BJ (cell line): Measurements from ENCODE around the gene GTF2H1. TPM values are rescaled to one million over a fixed set of nuclear protein-coding genes. Genes with fewer than 3 reads are reported as not detected.

Experiments
- CTCF ChIA-PET: fragments of 350-600 bp; formaldehyde crosslinking; extraction: SDS; loops from one replicate; lab custom pipeline; 2021; ENCODE audit warnings: antibody characterized with exemption, inconsistent platforms; lab: Yijun Ruan, JAX
- POLR2A ChIA-PET: fragments of 300-600 bp; sonication (Branson Sonifier 250); formaldehyde crosslinking; extraction: SDS; loops from one replicate; lab custom pipeline; 2021; ENCODE audit warnings: antibody characterized with exemption; lab: Charles Lee
- DNase-seq: peaks from one replicate; pipeline ENCODE4 v3.0.0-alpha.2; 2011; ENCODE audit warnings: low read depth
- H3K27me3 ChIP-seq: 2 replicates; pipeline ENCODE4 v1.6.0; 2011; ENCODE audit warnings: low read length; ENCODE audit not compliant: control insufficient read depth, insufficient read depth
- H3K36me3 ChIP-seq: 2 replicates; pipeline ENCODE4 v1.5.1; 2011; ENCODE audit warnings: low read length; ENCODE audit not compliant: control insufficient read depth, insufficient read depth
- H3K4me3 ChIP-seq: 2 replicates; pipeline ENCODE4 v1.5.1; 2011; ENCODE audit warnings: low read depth, mild to moderate bottlenecking, control low read depth, low read length
- polyA plus RNA-seq: library from polyadenylated mRNA; depleted of rRNA; stranded (reverse); fragments of >200 nt; gene quantifications from 2 replicates; pipeline ENCODE4 v1.2.3, GENCODE V29; 2011
- TF ChIP-seq, protein P1 (sequence below): IDR thresholded peaks from 2 replicates; pipeline ENCODE4 v1.5.1; 2011; ENCODE audit warnings: low read depth, mild to moderate bottlenecking, control low read depth, inconsistent platforms, low read length, moderate library complexity; ENCODE audit not compliant: insufficient read depth

The GTF2H1 gene
- polyA plus RNA-seq, 1 experiment, result 24.9 TPM

- DNase-seq, result no peak
- ChIA-PET POLR2A (interaction anchor here (0.6 kb wide), 1 partner anchor 39 kb away, joined by 3 read pairs; no protein-coding TSS in a partner anchor), CTCF (no interaction called here)
These were observed 38.8 kb downstream of the GTF2H1 start for GRCh38 chr11:18361154-18361553.

DNA sequence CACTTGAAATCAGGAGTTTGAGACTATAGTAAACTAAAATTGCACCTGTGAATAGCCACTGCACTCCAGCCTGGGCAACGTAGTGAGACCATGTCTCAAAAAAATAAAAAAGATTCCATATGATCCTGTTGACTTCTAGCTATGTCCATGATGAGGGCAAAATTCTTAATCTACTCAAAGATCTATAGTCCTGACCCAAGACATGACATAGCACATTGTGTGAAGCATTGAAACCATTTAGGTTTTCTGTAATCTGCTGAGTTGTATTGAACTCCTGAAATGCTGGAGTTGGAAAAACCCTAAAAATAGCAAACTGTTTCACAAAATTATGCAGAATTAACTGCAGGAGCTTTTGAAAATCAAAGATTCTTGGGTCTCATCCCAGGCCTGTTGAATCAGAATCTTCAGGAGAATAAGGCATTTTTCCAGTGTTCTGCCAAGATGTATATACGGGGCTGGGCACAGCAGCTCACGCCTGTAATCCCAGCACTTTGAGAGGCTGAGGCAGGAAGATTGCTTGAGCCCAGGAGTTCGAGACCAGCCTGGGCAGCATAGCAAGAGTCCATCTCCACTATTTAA, 42.2 kb downstream of the GTF2H1 start:
- Histone ChIP-seq H3K4me3 (no peak overlapping the region), H3K36me3 (peaks cover 14% of the 10 kb centered on the region), H3K27me3 (no peaks in the 10 kb centered on the region)
- ChIA-PET CTCF (no interaction called here), POLR2A (no interaction called here)
- DNase-seq, result no peak
- TF ChIP-seq, protein P1, sequence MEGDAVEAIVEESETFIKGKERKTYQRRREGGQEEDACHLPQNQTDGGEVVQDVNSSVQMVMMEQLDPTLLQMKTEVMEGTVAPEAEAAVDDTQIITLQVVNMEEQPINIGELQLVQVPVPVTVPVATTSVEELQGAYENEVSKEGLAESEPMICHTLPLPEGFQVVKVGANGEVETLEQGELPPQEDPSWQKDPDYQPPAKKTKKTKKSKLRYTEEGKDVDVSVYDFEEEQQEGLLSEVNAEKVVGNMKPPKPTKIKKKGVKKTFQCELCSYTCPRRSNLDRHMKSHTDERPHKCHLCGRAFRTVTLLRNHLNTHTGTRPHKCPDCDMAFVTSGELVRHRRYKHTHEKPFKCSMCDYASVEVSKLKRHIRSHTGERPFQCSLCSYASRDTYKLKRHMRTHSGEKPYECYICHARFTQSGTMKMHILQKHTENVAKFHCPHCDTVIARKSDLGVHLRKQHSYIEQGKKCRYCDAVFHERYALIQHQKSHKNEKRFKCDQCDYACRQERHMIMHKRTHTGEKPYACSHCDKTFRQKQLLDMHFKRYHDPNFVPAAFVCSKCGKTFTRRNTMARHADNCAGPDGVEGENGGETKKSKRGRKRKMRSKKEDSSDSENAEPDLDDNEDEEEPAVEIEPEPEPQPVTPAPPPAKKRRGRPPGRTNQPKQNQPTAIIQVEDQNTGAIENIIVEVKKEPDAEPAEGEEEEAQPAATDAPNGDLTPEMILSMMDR, result no peak

More at GRCh38 chr11:18361154-18361553, 38.8 kb downstream of the GTF2H1 start:
- TF ChIP-seq, protein P1, result no peak
- Histone ChIP-seq H3K27me3 (no peaks in the 10 kb centered on the region), H3K4me3 (no peak overlapping the region), H3K36me3 (peaks cover 13% of the 10 kb centered on the region)

GRCh38 chr11:18365741-18366140, 43.4 kb downstream of the GTF2H1 start:
- POLR2A ChIA-PET, result no interaction called here
- no peak overlapping the region for H3K4me3 ChIP-seq
- peaks cover 12% of the 10 kb centered on the region for H3K36me3 ChIP-seq
- H3K27me3 ChIP-seq, result no peaks in the 10 kb centered on the region
- no peak for DNase-seq
- TF ChIP-seq, protein P1, result no peak
- CTCF ChIA-PET, result no interaction called here

GRCh38 chr11:18366286-18366685, 43.9 kb downstream of the GTF2H1 start:
- H3K4me3 ChIP-seq, result no peak overlapping the region
- POLR2A ChIA-PET, result no interaction called here
- TF ChIP-seq, protein P1, result no peak
- DNase-seq, result no peak
- no peaks in the 10 kb centered on the region for H3K27me3 ChIP-seq
- peaks cover 12% of the 10 kb centered on the region for H3K36me3 ChIP-seq
- CTCF ChIA-PET, result no interaction called here

GRCh38 chr11:18367431-18367830, 45.1 kb downstream of the GTF2H1 start:
- POLR2A ChIA-PET, result no interaction called here
- no peaks in the 10 kb centered on the region for H3K27me3 ChIP-seq
- CTCF ChIA-PET, result interaction anchor here (1.9 kb wide), 1 partner anchor 124 kb away, joined by 5 read pairs; no protein-coding TSS in a partner anchor
- TF ChIP-seq, protein P1, result no peak
- H3K4me3 ChIP-seq, result no peak overlapping the region
- no peak for DNase-seq
- H3K36me3 ChIP-seq, result peaks cover 10% of the 10 kb centered on the region
